Endodermal cell (in vitro differentiated cells): ENCODE results near the gene CHMP4A. TPM values are rescaled to one million over a fixed set of nuclear protein-coding genes. Genes with fewer than 3 reads are reported as not detected.

ENCODE experiments used
- DNase-seq: peaks from one replicate; pipeline ENCODE4 v3.0.0-alpha.2; 2017
- H3K27ac ChIP-seq: 2 replicates; pipeline ENCODE4 v1.5.1; 2013; ENCODE audit warnings: mild to moderate bottlenecking, low read depth, low read length, moderate library complexity
- H3K27me3 ChIP-seq: 2 replicates; pipeline ENCODE4 v1.6.1; 2013; ENCODE audit warnings: mild to moderate bottlenecking, low read length, moderate library complexity; ENCODE audit not compliant: insufficient read depth, control insufficient read depth, poor library complexity, severe bottlenecking
- H3K36me3 ChIP-seq: 2 replicates; pipeline ENCODE4 v1.7.0; 2013; ENCODE audit warnings: mild to moderate bottlenecking, low read length, moderate library complexity; ENCODE audit not compliant: control insufficient read depth, insufficient read depth
- H3K4me1 ChIP-seq: one replicate; pipeline ENCODE4 v1.7.0; 2013; ENCODE audit warnings: low read length; ENCODE audit not compliant: control insufficient read depth, insufficient read depth
- H3K4me3 ChIP-seq: 2 replicates; pipeline ENCODE4 v1.5.1; 2013; ENCODE audit warnings: mild to moderate bottlenecking, low read length, moderate library complexity
- H3K9ac ChIP-seq: 2 replicates; pipeline ENCODE4 v1.6.1; 2013; ENCODE audit warnings: mild to moderate bottlenecking, low read length, moderate library complexity; ENCODE audit not compliant: poor library complexity, severe bottlenecking; ENCODE audit errors: extremely low read depth
- H3K9me3 ChIP-seq: 2 replicates; pipeline ENCODE4 v1.6.1; 2013; ENCODE audit warnings: mild to moderate bottlenecking, low read length, moderate library complexity; ENCODE audit not compliant: control insufficient read depth
- H3K27ac Mint-ChIP-seq: 2 replicates; pipeline ENCODE4 v1.8.0; 2020; ENCODE audit warnings: mixed read lengths
- H3K27me3 Mint-ChIP-seq: 2 replicates; pipeline ENCODE4 v1.8.0; 2021; ENCODE audit warnings: mild to moderate bottlenecking, mixed read lengths; ENCODE audit not compliant: insufficient read depth
- H3K36me3 Mint-ChIP-seq: 2 replicates; pipeline ENCODE4 v1.8.0; 2020; ENCODE audit warnings: low read depth, mixed read lengths
- H3K4me1 Mint-ChIP-seq: 2 replicates; pipeline ENCODE4 v1.8.0; 2020; ENCODE audit warnings: mixed read lengths
- H3K4me3 Mint-ChIP-seq: 2 replicates; pipeline ENCODE4 v1.8.0; 2020; ENCODE audit warnings: mild to moderate bottlenecking, moderate library complexity, mixed read lengths
- H3K9me3 Mint-ChIP-seq: 2 replicates; pipeline ENCODE4 v1.8.0; 2020; ENCODE audit warnings: mild to moderate bottlenecking, mixed read lengths
- CTCF ChIP-seq: fragments of 200-600 bp; sonication (generic); conservative IDR thresholded peaks from 2 replicates; pipeline ENCODE4 v1.5.0; 2021; ENCODE audit warnings: antibody characterized with exemption, mild to moderate bottlenecking
- WGBS, 2 experiments: methylation state at CpG; one replicate each; pipeline versions ENCODE4 v1.1.5 to v1.1.7; 2013; ENCODE audit warnings: missing lambda C conversion rate in 2 of 2, mixed read lengths in 1 of 2; ENCODE audit not compliant: insufficient coverage in 1 of 2, insufficient read length in 1 of 2; 5-methylcytosine and 5-hydroxymethylcytosine counted together
- total RNA-seq, 2 donors: library from RNA; stranded (reverse); fragmentation: NEBNext Ultra II Directional in 1 of 2; extraction: Animal tissue kit (Norgen Biotek cat#: 25700) in 1 of 2; gene quantifications; 2 replicates in 1 of 2; 3 replicates in 1 of 2; pipeline ENCODE4 v1.2.1, GENCODE V29; 2021

The CHMP4A gene
- total RNA-seq, 2 donors from 2014 or later, result 38.8 to 44.3 TPM

DNA sequence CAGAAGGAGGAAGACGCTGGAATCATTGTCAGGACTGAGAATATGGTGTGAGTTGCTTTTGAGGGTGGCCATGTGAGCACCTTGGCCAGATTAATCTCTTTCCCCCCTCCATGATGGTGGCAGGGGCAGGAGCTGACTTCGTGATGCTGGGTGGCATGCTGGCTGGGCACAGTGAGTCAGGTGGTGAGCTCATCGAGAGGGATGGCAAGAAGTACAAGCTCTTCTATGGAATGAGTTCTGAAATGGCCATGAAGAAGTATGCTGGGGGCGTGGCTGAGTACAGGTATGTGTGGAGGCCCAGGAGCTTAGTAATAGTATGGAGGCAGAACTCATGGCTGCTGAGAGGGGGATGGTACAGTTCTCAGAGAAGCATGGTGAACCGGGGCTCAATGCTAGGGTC is 24.8 kb upstream of the CHMP4A start:
- no peak overlapping the region for H3K4me3 Mint-ChIP-seq
- H3K27ac ChIP-seq, result no peak overlapping the region

DNA sequence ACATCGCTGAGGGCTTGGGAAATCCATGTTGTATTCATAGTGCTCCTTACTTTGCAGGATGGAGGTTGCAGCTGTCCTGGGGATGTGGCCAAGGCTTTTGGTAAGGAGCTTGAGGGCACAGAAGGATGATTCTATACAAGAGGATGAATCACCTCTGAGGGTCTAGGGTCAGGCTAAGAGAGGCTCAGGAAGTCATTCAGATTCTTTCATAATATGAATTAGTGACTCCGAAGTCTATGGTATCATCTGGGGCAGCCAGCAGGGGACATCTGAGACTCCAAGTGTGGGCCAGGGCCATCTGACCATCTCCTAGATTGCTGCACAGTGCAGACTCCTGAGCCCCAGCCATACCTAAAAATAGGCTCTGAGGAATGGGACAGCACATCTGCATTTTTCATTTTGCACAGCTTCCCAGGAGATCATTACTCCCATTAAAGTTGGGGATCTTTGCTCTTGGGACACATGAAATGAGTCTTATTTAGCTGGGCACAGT is 24.2 kb upstream of the CHMP4A start:
- H3K9me3 Mint-ChIP-seq, result no peaks in the 10 kb centered on the region

More for the DNA sequence above, 24.8 kb upstream of the CHMP4A start:
- 86 to 100% methylated on average over 2 to 5 of the region's 5 CpGs for WGBS, 2 experiments
- Histone ChIP-seq H3K4me3 (no peak overlapping the region), H3K4me1 (peaks cover 7% of the 10 kb centered on the region), H3K9ac (no peak overlapping the region), H3K27me3 (no peaks in the 10 kb centered on the region), H3K9me3 (no peaks in the 10 kb centered on the region), H3K36me3 (peaks cover 59% of the 10 kb centered on the region)
- TF ChIP-seq CTCF, result no peak
- H3K27ac Mint-ChIP-seq, result no peak overlapping the region
- H3K36me3 Mint-ChIP-seq, result peaks cover 53% of the 10 kb centered on the region
- peak; percentile 18 for DNase-seq
- H3K4me1 Mint-ChIP-seq, result peaks cover 7% of the 10 kb centered on the region
- H3K9me3 Mint-ChIP-seq, result no peaks in the 10 kb centered on the region
- H3K27me3 Mint-ChIP-seq, result no peaks in the 10 kb centered on the region

DNA sequence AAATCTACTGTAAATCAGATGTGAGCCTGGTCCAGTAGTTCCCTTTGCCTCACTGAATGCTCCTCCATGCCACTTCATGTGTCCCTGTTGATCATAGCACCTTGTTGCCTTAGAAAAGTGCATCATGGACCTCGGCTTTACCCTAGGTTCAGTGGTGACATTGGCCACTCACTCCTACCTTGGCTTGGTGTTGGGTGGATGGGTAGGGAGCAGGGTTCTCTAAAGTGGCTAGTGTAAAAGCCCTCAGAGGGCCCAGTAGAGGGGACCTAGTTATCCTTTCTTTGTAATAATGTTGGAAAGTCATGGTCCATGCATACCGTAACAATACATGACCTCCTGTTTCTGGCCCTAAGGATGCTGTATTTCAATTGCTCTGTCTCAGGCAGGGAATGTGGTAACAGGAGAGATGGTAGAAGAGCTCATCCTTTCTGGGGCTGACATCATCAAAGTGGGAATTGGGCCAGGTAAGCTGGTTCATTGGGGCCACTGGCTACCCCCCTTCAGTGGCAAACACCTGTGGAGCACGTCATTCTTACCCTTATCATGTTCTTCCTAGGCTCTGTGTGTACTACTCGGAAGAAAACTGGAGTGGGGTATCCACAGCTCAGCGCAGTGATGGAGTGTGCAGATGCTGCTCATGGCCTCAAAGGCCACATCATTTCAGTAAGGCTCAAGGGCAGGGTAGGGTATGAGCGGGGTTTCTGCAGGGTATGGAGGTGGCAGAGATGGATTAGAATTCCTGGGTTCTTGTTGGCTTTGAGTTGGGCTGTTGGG is 23.6 kb upstream of the CHMP4A start:
- Histone ChIP-seq H3K9ac (no peak overlapping the region), H3K4me1 (peaks cover 8% of the 10 kb centered on the region), H3K4me3 (no peak overlapping the region), H3K36me3 (peaks cover 59% of the 10 kb centered on the region), H3K27me3 (no peaks in the 10 kb centered on the region), H3K27ac (no peak overlapping the region), H3K9me3 (no peaks in the 10 kb centered on the region)
- Mint-ChIP-seq H3K36me3 (peaks cover 53% of the 10 kb centered on the region), H3K9me3 (no peaks in the 10 kb centered on the region), H3K4me3 (no peak overlapping the region), H3K27ac (no peak overlapping the region), H3K27me3 (no peaks in the 10 kb centered on the region), H3K4me1 (peaks cover 11% of the 10 kb centered on the region)
- TF ChIP-seq CTCF, result no peak
- 92 to 97% methylated on average over 5 to 6 of the region's 6 CpGs for WGBS, 2 experiments
- DNase-seq, result peak; percentile 19

More for the DNA sequence above, 24.2 kb upstream of the CHMP4A start:
- peaks cover 8% of the 10 kb centered on the region for H3K4me1 ChIP-seq
- H3K27me3 ChIP-seq, result no peaks in the 10 kb centered on the region
- TF ChIP-seq CTCF, result no peak
- no peaks in the 10 kb centered on the region for H3K9me3 ChIP-seq
- H3K9ac ChIP-seq, result no peak overlapping the region
- H3K27ac ChIP-seq, result no peak overlapping the region
- Mint-ChIP-seq H3K36me3 (peaks cover 53% of the 10 kb centered on the region), H3K4me3 (no peak overlapping the region), H3K27ac (no peak overlapping the region), H3K4me1 (peaks cover 11% of the 10 kb centered on the region), H3K27me3 (no peaks in the 10 kb centered on the region)
- no peak overlapping the region for H3K4me3 ChIP-seq
- H3K36me3 ChIP-seq, result peaks cover 59% of the 10 kb centered on the region
- DNase-seq, result peak; percentile 13
- WGBS, 2 experiments, result 97 to 100% methylated on average over 2 of the region's 2 CpGs
